Sigmoid colon (tissue), 3 donors: ENCODE measurements around the gene VPS52.

ENCODE experiments used
- POLR2A ChIP-seq, 2 donors: fragments of 450-650 bp; IDR thresholded peaks; one replicate each; pipeline ENCODE4 v1.6.1; 2016; ENCODE audit warnings: antibody characterized with exemption in 2 of 2, mild to moderate bottlenecking in 2 of 2, moderate library complexity in 2 of 2
- TF ChIP-seq, protein P1 (sequence below), 4 experiments: fragments of 450-650 bp in 3 of 4; fragments of 200-600 bp in 1 of 4; IDR thresholded peaks; one replicate each; pipeline ENCODE4 v1.5.1; 2016 to 2019; ENCODE audit warnings: antibody characterized with exemption in 4 of 4, mild to moderate bottlenecking in 3 of 4, moderate library complexity in 2 of 4

DNA sequence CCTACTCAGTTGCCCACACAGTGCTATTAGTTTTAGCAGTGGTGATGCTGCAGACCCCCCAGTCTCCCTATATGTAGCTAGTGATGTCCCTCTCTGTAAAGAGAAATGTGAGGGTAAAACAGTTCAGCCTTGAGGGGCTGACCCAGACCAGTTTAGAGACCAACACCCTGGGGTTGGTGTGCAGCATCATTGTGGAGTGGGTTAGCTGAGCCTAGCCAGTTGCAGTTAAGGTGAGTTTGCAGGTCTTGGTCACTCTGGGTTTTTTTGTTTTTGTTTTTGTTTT lies 4.8 kb upstream of the VPS52 start:
- TF ChIP-seq, protein P1, sequence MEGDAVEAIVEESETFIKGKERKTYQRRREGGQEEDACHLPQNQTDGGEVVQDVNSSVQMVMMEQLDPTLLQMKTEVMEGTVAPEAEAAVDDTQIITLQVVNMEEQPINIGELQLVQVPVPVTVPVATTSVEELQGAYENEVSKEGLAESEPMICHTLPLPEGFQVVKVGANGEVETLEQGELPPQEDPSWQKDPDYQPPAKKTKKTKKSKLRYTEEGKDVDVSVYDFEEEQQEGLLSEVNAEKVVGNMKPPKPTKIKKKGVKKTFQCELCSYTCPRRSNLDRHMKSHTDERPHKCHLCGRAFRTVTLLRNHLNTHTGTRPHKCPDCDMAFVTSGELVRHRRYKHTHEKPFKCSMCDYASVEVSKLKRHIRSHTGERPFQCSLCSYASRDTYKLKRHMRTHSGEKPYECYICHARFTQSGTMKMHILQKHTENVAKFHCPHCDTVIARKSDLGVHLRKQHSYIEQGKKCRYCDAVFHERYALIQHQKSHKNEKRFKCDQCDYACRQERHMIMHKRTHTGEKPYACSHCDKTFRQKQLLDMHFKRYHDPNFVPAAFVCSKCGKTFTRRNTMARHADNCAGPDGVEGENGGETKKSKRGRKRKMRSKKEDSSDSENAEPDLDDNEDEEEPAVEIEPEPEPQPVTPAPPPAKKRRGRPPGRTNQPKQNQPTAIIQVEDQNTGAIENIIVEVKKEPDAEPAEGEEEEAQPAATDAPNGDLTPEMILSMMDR (IDR thresholded peaks at IDR 0.05): no peak
- TF ChIP-seq POLR2A (IDR thresholded peaks at IDR 0.05): no peak
